ENCODE measurements around the gene UBE2N.
"Not testable (repeated sequence)": the region's sequence is repeated elsewhere in the genome, so short reads cannot be mapped to it uniquely, and the experiment has no call there.

The UBE2N gene

GRCh38 chr12:93434256-93434865 lies 7.4 kb downstream of the UBE2N start:
- no peak for TF ChIP-seq CTCF (IDR thresholded peaks at IDR 0.05; ENCODE audit: low read length, missing control alignments)
- no peak overlapping the region for H3K4me3 ChIP-seq (replicated peaks; ENCODE audit: low read depth, low read length)
- DNase-seq (ENCODE audit: low read depth): no peak

- H3K4me3 ChIP-seq (replicated peaks; ENCODE audit: low read depth, low read length); DNase-seq (ENCODE audit: low read depth): not testable (repeated sequence)
These were observed 9.7 kb downstream of the UBE2N start for GRCh38 chr12:93432031-93432430.

- H3K4me3 ChIP-seq (replicated peaks; ENCODE audit: low read depth, low read length): no peak overlapping the region
- no peak for TF ChIP-seq CTCF (IDR thresholded peaks at IDR 0.05; ENCODE audit: low read length, missing control alignments)
- DNase-seq (ENCODE audit: low read depth): no peak
These were observed 11.5 kb downstream of the UBE2N start for GRCh38 chr12:93430280-93430679.

GRCh38 chr12:93429852-93430251 lies 11.9 kb downstream of the UBE2N start:
- H3K4me3 ChIP-seq (replicated peaks; ENCODE audit: low read depth, low read length): no peak overlapping the region
- no peak for DNase-seq (ENCODE audit: low read depth)
- no peak for TF ChIP-seq CTCF (IDR thresholded peaks at IDR 0.05; ENCODE audit: low read length, missing control alignments)

GRCh38 chr12:93429448-93429847 lies 12.3 kb downstream of the UBE2N start:
- TF ChIP-seq CTCF (IDR thresholded peaks at IDR 0.05; ENCODE audit: low read length, missing control alignments): no peak
- DNase-seq (ENCODE audit: low read depth): no peak
- H3K4me3 ChIP-seq (replicated peaks; ENCODE audit: low read depth, low read length): no peak overlapping the region

- TF ChIP-seq CTCF (IDR thresholded peaks at IDR 0.05; ENCODE audit: low read length, missing control alignments): no peak
- H3K4me3 ChIP-seq (replicated peaks; ENCODE audit: low read depth, low read length): no peak overlapping the region
- peak; percentile 57 for DNase-seq (ENCODE audit: low read depth)
These were observed 13.8 kb downstream of the UBE2N start for GRCh38 chr12:93427779-93428564.

- no peak for DNase-seq (ENCODE audit: low read depth)
- TF ChIP-seq CTCF (IDR thresholded peaks at IDR 0.05; ENCODE audit: low read length, missing control alignments): no peak
- no peak overlapping the region for H3K4me3 ChIP-seq (replicated peaks; ENCODE audit: low read depth, low read length)
These were observed 15.3 kb downstream of the UBE2N start for GRCh38 chr12:93426412-93426805.

All from fibroblast of pulmonary artery (primary cell).